H1 (cell line): Measurements from ENCODE around the gene IL1A. TPM values are rescaled to one million over a fixed set of nuclear protein-coding genes. Genes with fewer than 3 reads are reported as not detected.

Source experiments
- CTCF ChIA-PET: fragments of 300-600 bp; sonication (Branson Sonifier 250); formaldehyde crosslinking; loops from one replicate; lab custom pipeline; 2021; ENCODE audit not compliant: partially characterized antibody; lab: Charles Lee
- POLR2A ChIA-PET: fragments of 300-600 bp; sonication (Branson Sonifier 250); formaldehyde crosslinking; loops from one replicate; lab custom pipeline; 2021; ENCODE audit warnings: inconsistent platforms; ENCODE audit not compliant: partially characterized antibody; lab: Charles Lee
- DNase-seq, 2 experiments: peaks; one replicate each; pipeline versions ENCODE4 v3.0.0 to v3.0.0-alpha.2; 2010 to 2022; ENCODE audit warnings: low spot score in 2 of 2, low read depth in 1 of 2, mixed read lengths in 1 of 2
- FAIRE-seq: peaks from 2 replicates; lab custom pipeline; 2011; peaks lifted over from hg19 to GRCh38; lab: Jason Lieb, UNC
- H2AFZ ChIP-seq: 2 replicates; pipeline ENCODE4 v1.8.1; 2012; ENCODE audit warnings: low read length, inconsistent platforms
- H2AK5ac ChIP-seq: 2 replicates; pipeline ENCODE4 v1.6.1; 2013; ENCODE audit warnings: low read depth, low read length
- H2BK120ac ChIP-seq: replicated peaks from 2 replicates; pipeline ENCODE3; 2013; ENCODE audit warnings: low read depth, low read length, inconsistent platforms
- H2BK12ac ChIP-seq: 2 replicates; pipeline ENCODE4 v1.6.1; 2013; ENCODE audit warnings: low read depth, low read length
- H2BK15ac ChIP-seq: 2 replicates; pipeline ENCODE4 v1.6.1; 2013; ENCODE audit warnings: low read length
- H2BK20ac ChIP-seq: 2 replicates; pipeline ENCODE4 v1.6.1; 2013; ENCODE audit warnings: low read length
- H2BK5ac ChIP-seq: 2 replicates; pipeline ENCODE4 v1.6.1; 2013; ENCODE audit warnings: low read depth, low read length
- H3K14ac ChIP-seq: 2 replicates; pipeline ENCODE4 v1.6.1; 2013; ENCODE audit warnings: inconsistent platforms; ENCODE audit not compliant: insufficient read length
- H3K18ac ChIP-seq: 2 replicates; pipeline ENCODE4 v1.6.1; 2013; ENCODE audit warnings: low read length; ENCODE audit errors: extremely low read depth
- H3K23ac ChIP-seq: 2 replicates; pipeline ENCODE4 v1.6.1; 2013; ENCODE audit warnings: inconsistent platforms; ENCODE audit not compliant: insufficient read length
- H3K23me2 ChIP-seq: 2 replicates; pipeline ENCODE4 v1.6.1; 2013; ENCODE audit warnings: low read depth, low read length
- H3K27ac ChIP-seq: 2 replicates; pipeline ENCODE4 v1.6.1; 2011; ENCODE audit warnings: low read depth, low read length, inconsistent platforms
- H3K27me3 ChIP-seq, 4 experiments: replicated peaks in 1 of 4; 1 replicate in 1 of 4; 2 replicates in 3 of 4; pipeline versions ENCODE4 v1.6.1 to v1.8.1; 2011 to 2013; ENCODE audit warnings: low read length in 3 of 4, mild to moderate bottlenecking in 3 of 4, inconsistent platforms in 2 of 4, mixed read lengths in 2 of 4, moderate library complexity in 1 of 4; ENCODE audit not compliant: control insufficient read depth in 3 of 4, insufficient read depth in 3 of 4; ENCODE audit errors: extremely low read depth in 1 of 4
- H3K36me3 ChIP-seq, 4 experiments: 2 replicates each; pipeline versions ENCODE4 v1.6.1 to v1.8.1; 2011 to 2013; ENCODE audit warnings: mild to moderate bottlenecking in 4 of 4, low read length in 3 of 4, moderate library complexity in 2 of 4, control low read depth in 1 of 4, inconsistent platforms in 1 of 4; ENCODE audit not compliant: insufficient read depth in 4 of 4, control insufficient read depth in 2 of 4
- H3K4ac ChIP-seq: replicated peaks from 2 replicates; pipeline ENCODE3; 2013; ENCODE audit warnings: low read length, low read depth, mixed read lengths, inconsistent platforms; ENCODE audit not compliant: insufficient read length
- H3K4me1 ChIP-seq, 4 experiments: replicated peaks in 1 of 4; 1 replicate in 1 of 4; 2 replicates in 3 of 4; pipeline versions ENCODE4 v1.6.1 to v1.8.1; 2011 to 2013; ENCODE audit warnings: low read length in 3 of 4, inconsistent platforms in 2 of 4, mixed read lengths in 1 of 4; ENCODE audit not compliant: insufficient read depth in 4 of 4, control insufficient read depth in 3 of 4
- H3K4me2 ChIP-seq, 2 experiments: 2 replicates each; pipeline versions ENCODE4 v1.6.1 to v1.8.1; 2011 to 2013; ENCODE audit warnings: low read depth in 2 of 2, low read length in 2 of 2, control low read depth in 1 of 2, inconsistent platforms in 1 of 2, mild to moderate bottlenecking in 1 of 2; ENCODE audit not compliant: insufficient read depth in 1 of 2
- H3K4me3 ChIP-seq, 4 experiments: fragments of 200-600, 300-600 bp in 1 of 4; sonication (generic), shearing (Covaris generic), sonication (Bioruptor Twin) in 1 of 4; 2 replicates each; pipeline versions ENCODE4 v1.5.1 to v1.8.1; 2011 to 2016; ENCODE audit warnings: low read length in 4 of 4, low read depth in 3 of 4, control low read depth in 2 of 4, inconsistent platforms in 2 of 4, mild to moderate bottlenecking in 2 of 4, mixed read lengths in 1 of 4, moderate library complexity in 1 of 4; ENCODE audit not compliant: insufficient read depth in 2 of 4; ENCODE audit errors: extremely low read depth in 1 of 4
- H3K56ac ChIP-seq: replicated peaks from 2 replicates; pipeline ENCODE3; 2013; ENCODE audit warnings: low read depth, mild to moderate bottlenecking, mixed read lengths, low read length, inconsistent platforms; ENCODE audit not compliant: insufficient read length
- H3K79me1 ChIP-seq: 2 replicates; pipeline ENCODE4 v1.6.1; 2013; ENCODE audit warnings: low read depth, low read length, control low read depth
- H3K79me2 ChIP-seq, 2 experiments: 2 replicates each; pipeline versions ENCODE4 v1.6.1 to v1.8.1; 2012 to 2013; ENCODE audit warnings: low read length in 2 of 2, mild to moderate bottlenecking in 2 of 2, inconsistent platforms in 1 of 2; ENCODE audit not compliant: insufficient read depth in 2 of 2, control insufficient read depth in 1 of 2
- H3K9ac ChIP-seq, 4 experiments: replicated peaks in 1 of 4; 1 replicate in 1 of 4; 2 replicates in 3 of 4; pipeline versions ENCODE4 v1.6.1 to v1.8.1; 2011 to 2013; ENCODE audit warnings: low read depth in 3 of 4, low read length in 3 of 4, control low read depth in 2 of 4, mild to moderate bottlenecking in 2 of 4, moderate library complexity in 2 of 4, inconsistent platforms in 1 of 4; ENCODE audit errors: extremely low read depth in 1 of 4
- H3K9me3 ChIP-seq, 2 experiments: 2 replicates each; pipeline versions ENCODE4 v1.6.1 to v1.8.1; 2012 to 2013; ENCODE audit warnings: mild to moderate bottlenecking in 2 of 2, moderate library complexity in 2 of 2, control low read depth in 1 of 2, inconsistent platforms in 1 of 2, low read depth in 1 of 2, low read length in 1 of 2, mixed read lengths in 1 of 2; ENCODE audit not compliant: insufficient read depth in 2 of 2
- H4K20me1 ChIP-seq, 2 experiments: replicated peaks in 1 of 2; 2 replicates each; pipeline versions ENCODE3 to v1.8.1; 2011 to 2013; ENCODE audit warnings: inconsistent platforms in 2 of 2, low read length in 2 of 2, mild to moderate bottlenecking in 1 of 2; ENCODE audit not compliant: insufficient read depth in 2 of 2, control insufficient read depth in 1 of 2
- H4K5ac ChIP-seq: 2 replicates; pipeline ENCODE4 v1.6.1; 2013; ENCODE audit warnings: low read length, low read depth, mixed read lengths, inconsistent platforms; ENCODE audit not compliant: insufficient read length
- H4K8ac ChIP-seq: 2 replicates; pipeline ENCODE4 v1.8.0; 2013; ENCODE audit warnings: mild to moderate bottlenecking, moderate library complexity, low read length, inconsistent platforms; ENCODE audit not compliant: insufficient read depth; ENCODE audit errors: extremely low read depth
- H4K91ac ChIP-seq: replicated peaks from 2 replicates; pipeline ENCODE3; 2013; ENCODE audit warnings: low read length, mixed read lengths, inconsistent platforms; ENCODE audit not compliant: insufficient read length
- CREB1 ChIP-seq: IDR thresholded peaks from 2 replicates; pipeline ENCODE4 v1.6.1; 2012; ENCODE audit warnings: inconsistent platforms
- EP300 ChIP-seq, 2 experiments: IDR thresholded peaks; 1 replicate in 1 of 2; 2 replicates in 1 of 2; pipeline ENCODE4 v1.6.1; 2011 to 2012; ENCODE audit warnings: low read depth in 2 of 2, low read length in 2 of 2, mild to moderate bottlenecking in 2 of 2, borderline replicate concordance in 1 of 2, inconsistent platforms in 1 of 2, moderate library complexity in 1 of 2
- JUN ChIP-seq: IDR thresholded peaks from 2 replicates; pipeline ENCODE4 v1.6.1; 2011; ENCODE audit warnings: low read depth, mild to moderate bottlenecking, improper control_type of control experiment, low read length
- MAFK ChIP-seq: IDR thresholded peaks from 2 replicates; pipeline ENCODE4 v1.6.1; 2012; ENCODE audit warnings: low read depth, mild to moderate bottlenecking, improper control_type of control experiment, low read length
- SRF ChIP-seq: IDR thresholded peaks from 2 replicates; pipeline ENCODE4 v1.6.1; 2011; ENCODE audit warnings: mild to moderate bottlenecking, low read depth, low read length, moderate library complexity
- WGBS, 2 experiments: shearing (Covaris generic) in 1 of 2; methylation state at CpG; one replicate each; pipeline versions ENCODE4 v1.1.6 to v1.1.7; 2013 to 2015; ENCODE audit warnings: low lambda C conversion rate in 2 of 2, mixed read lengths in 2 of 2, inconsistent platforms in 1 of 2, low coverage in 1 of 2, missing lambda C conversion rate in 1 of 2; ENCODE audit not compliant: insufficient replicate concordance in 2 of 2, insufficient coverage in 1 of 2, insufficient read length in 1 of 2; ENCODE audit errors: extremely low coverage in 1 of 2, missing lambda C conversion rate in 1 of 2; 5-methylcytosine and 5-hydroxymethylcytosine counted together
- polyA plus RNA-seq, 7 experiments: library from polyadenylated mRNA; depleted of rRNA in 3 of 7; stranded (reverse) in 5 of 7; unstranded in 2 of 7; fragments of >200 nt in 5 of 7; fragments of 200-250 nt in 2 of 7; gene quantifications; 1 replicate in 5 of 7; 2 replicates in 1 of 7; 4 replicates in 1 of 7; pipeline versions ENCODE4 v1.2.1 to v1.2.3, GENCODE V29; 2011 to 2013; ENCODE audit warnings: missing spikeins in 2 of 7, mixed read lengths in 2 of 7
- total RNA-seq: library from RNA; stranded (reverse); fragmentation: NEBNext Ultra II Directional; extraction: Animal tissue kit (Norgen Biotek cat#: 25700); gene quantifications from 2 replicates; pipeline ENCODE4 v1.2.1, GENCODE V29; 2021

IL1A gene
- total and polyA plus RNA-seq, 2 of the 8 experiments (the other 6 are each of a cell fraction or from before 2014, with no cell fraction given): 0.32 to 0.74 TPM

DNA sequence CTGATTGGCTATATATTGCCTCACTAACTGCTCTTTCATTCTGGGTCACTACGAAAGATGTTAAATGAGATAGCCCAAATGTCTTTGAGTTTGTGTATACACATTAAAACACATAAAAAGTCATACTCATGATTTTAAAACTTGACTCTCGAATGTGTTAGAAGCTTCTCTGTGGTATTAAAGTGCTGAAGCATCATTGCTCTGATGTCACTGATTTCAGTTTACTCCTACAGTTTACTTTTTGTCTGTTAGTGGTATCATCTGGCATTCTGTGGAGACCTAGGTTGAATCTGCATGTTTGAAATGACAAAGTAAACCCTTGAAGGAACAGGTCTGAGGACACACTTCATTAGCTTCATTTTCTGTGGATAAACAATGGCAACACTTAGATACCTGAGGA lies 52.8 kb downstream of the IL1A start:
- no peak overlapping the region for H2BK15ac ChIP-seq
- no peak overlapping the region for H4K91ac ChIP-seq
- H2BK120ac ChIP-seq: no peak overlapping the region
- no peak overlapping the region for H3K4me3 ChIP-seq
- H4K8ac ChIP-seq: no peak overlapping the region
- no peaks in the 10 kb centered on the region for H3K27me3 ChIP-seq
- no peak overlapping the region for H3K4ac ChIP-seq
- no peaks in the 10 kb centered on the region for H3K36me3 ChIP-seq
- H3K23me2 ChIP-seq: no peaks in the 10 kb centered on the region
- FAIRE-seq (no peak), DNase-seq (no peak)
- no peak overlapping the region for H3K27ac ChIP-seq
- no peak overlapping the region for H2BK12ac ChIP-seq
- no peak overlapping the region for H3K56ac ChIP-seq
- H3K14ac ChIP-seq: no peak overlapping the region
- no peaks in the 10 kb centered on the region for H3K9me3 ChIP-seq
- H2BK20ac ChIP-seq: no peak overlapping the region
- no peak overlapping the region for H3K4me2 ChIP-seq
- POLR2A ChIA-PET: no interaction called here
- H3K4me1 ChIP-seq: no peaks in the 10 kb centered on the region
- H4K20me1 ChIP-seq: no peaks in the 10 kb centered on the region
- no peak overlapping the region for H2AFZ ChIP-seq
- 88% methylated on average over 2 of the region's 2 CpGs; no CpG with 5 or more reads in 1 of the 2 experiments for WGBS, 2 experiments
- TF ChIP-seq JUN (no peak), CREB1 (no peak), EP300 (IDR thresholded peaks at IDR 0.05; ENCODE audit: borderline replicate concordance in 1 of 2, low read depth in 2 of 2, low read length in 2 of 2) (no peak), MAFK (no peak), SRF (no peak)
- TF ChIP-seq, all 59 proteins: peak for 0
- no peaks in the 10 kb centered on the region for H3K79me1 ChIP-seq
- H3K23ac ChIP-seq: no peak overlapping the region
- no peak overlapping the region for H4K5ac ChIP-seq
- CTCF ChIA-PET: interaction anchor here (0.9 to 1.0 kb wide), 2 partner anchors 8 to 132 kb away, joined by 3 to 4 read pairs; no protein-coding TSS in a partner anchor
- no peak overlapping the region for H3K9ac ChIP-seq
- H3K79me2 ChIP-seq: no peaks in the 10 kb centered on the region
- H3K18ac ChIP-seq: no peak overlapping the region
- H2BK5ac ChIP-seq: no peak overlapping the region
- no peak overlapping the region for H2AK5ac ChIP-seq
